ENCODE measurements around the gene PARVA. TPM values are rescaled to one million over a fixed set of nuclear protein-coding genes. Genes with fewer than 3 reads are reported as not detected.

Gene PARVA
- polyA plus RNA-seq, 3 donors, result not detected

DNA sequence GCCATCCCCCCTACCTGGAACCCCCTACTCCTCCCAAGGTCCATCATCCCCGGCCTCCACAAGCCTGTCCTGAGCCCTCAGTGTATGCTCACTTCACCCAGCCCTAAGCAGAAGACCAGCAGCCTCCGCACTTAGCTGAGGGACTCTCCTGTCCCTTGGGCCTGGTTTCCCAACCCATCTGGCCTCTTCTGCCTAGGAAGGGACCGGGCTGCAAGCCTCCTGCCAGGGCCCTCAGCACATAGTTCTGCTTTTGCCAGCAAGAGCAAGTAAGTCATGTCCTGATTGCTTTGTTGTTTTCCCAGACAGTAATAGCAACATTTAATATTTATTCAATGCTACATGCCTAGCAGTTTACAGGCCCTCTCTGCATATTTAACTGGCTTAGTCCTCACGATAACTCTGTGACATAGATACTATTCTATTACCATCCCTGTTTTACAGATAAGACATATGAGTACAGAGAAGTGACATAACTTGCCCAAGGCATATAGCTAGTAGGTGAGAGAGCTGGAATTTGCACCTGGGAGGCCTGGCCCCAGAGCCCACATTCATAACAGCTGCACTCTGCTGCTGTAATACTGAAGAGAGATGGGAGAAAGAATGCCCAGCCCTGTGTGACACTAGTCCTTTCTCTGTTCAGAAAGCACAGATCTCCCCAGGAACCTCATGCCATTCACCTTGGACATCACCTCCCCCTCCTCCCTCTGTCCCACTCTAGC, 139.2 kb downstream of the PARVA start:
- Histone ChIP-seq H3K9me3 (replicated peaks in 1 of 2; ENCODE audit: control insufficient read depth in 1 of 2, insufficient read depth in 1 of 2, low read length in 2 of 2) (no peaks in the 10 kb centered on the region), H3K4me3 (replicated peaks in 1 of 3; ENCODE audit: low read depth in 2 of 3, low read length in 3 of 3) (no peak overlapping the region), H3K27ac (ENCODE audit: low read depth in 1 of 2, low read length in 2 of 2) (no peak overlapping the region), H3K79me2 (ENCODE audit: insufficient read depth, low read length) (no peaks in the 10 kb centered on the region), H3K36me3 (replicated peaks in 1 of 2; ENCODE audit: control insufficient read depth in 1 of 2, insufficient read depth in 2 of 2, low read length in 2 of 2) (no peaks in the 10 kb centered on the region), H4K20me1 (ENCODE audit: insufficient read depth, low read length) (no peaks in the 10 kb centered on the region), H3K27me3 (ENCODE audit: control insufficient read depth in 2 of 2, insufficient read depth in 2 of 2, low read length in 2 of 2) (no peaks in the 10 kb centered on the region), H3K4me1 (ENCODE audit: control insufficient read depth in 1 of 2, insufficient read depth in 2 of 2, low read length in 2 of 2) (no peaks in the 10 kb centered on the region), H3K4me2 (replicated peaks; ENCODE audit: extremely low read depth, low read length, poor library complexity, severe bottlenecking) (no peak overlapping the region), H3K9ac (ENCODE audit: insufficient read depth, low read length, poor library complexity, severe bottlenecking) (no peak overlapping the region), H2AFZ (ENCODE audit: insufficient read depth, low read depth, low read length, poor library complexity, severe bottlenecking) (no peak overlapping the region)
- 89% methylated on average over 3 of the region's 4 CpGs for WGBS (ENCODE audit: insufficient coverage)
- no peak for DNase-seq
- Mint-ChIP-seq H3K27me3 (ENCODE audit: low read depth in 3 of 3) (peaks cover 0 to 5% (median 2%) of the 10 kb centered on the region in 3 donors), H3K4me1 (no peaks in the 10 kb centered on the region), H3K27ac (no peak overlapping the region), H3K9me3 (peaks cover 0 to 2% (median 0%) of the 10 kb centered on the region in 7 donors), H3K36me3 (no peaks in the 10 kb centered on the region), H3K4me3 (no peak overlapping the region)
- TF ChIP-seq CTCF (IDR thresholded peaks at IDR 0.05), result no peak
- intact Hi-C loops (cut with micrococcal nuclease), result no loop called here

GRCh38 chr11:12517306-12517705, 139.9 kb downstream of the PARVA start:
- DNase-seq, result no peak
- no peak overlapping the region for H3K27ac Mint-ChIP-seq
- H3K9me3 Mint-ChIP-seq, result peaks cover 0 to 2% (median 0%) of the 10 kb centered on the region in 7 donors
- H2AFZ ChIP-seq (ENCODE audit: insufficient read depth, low read depth, low read length, poor library complexity, severe bottlenecking), result no peak overlapping the region
- H3K9ac ChIP-seq (ENCODE audit: insufficient read depth, low read length, poor library complexity, severe bottlenecking), result no peak overlapping the region
- H3K4me1 Mint-ChIP-seq, result no peaks in the 10 kb centered on the region
- TF ChIP-seq CTCF (IDR thresholded peaks at IDR 0.05), result no peak
- H3K4me3 ChIP-seq (replicated peaks in 1 of 3; ENCODE audit: low read depth in 2 of 3, low read length in 3 of 3), result no peak overlapping the region
- no peak overlapping the region for H3K4me2 ChIP-seq (replicated peaks; ENCODE audit: extremely low read depth, low read length, poor library complexity, severe bottlenecking)
- no peaks in the 10 kb centered on the region for H3K36me3 Mint-ChIP-seq
- no peak overlapping the region for H3K4me3 Mint-ChIP-seq
- intact Hi-C loops (cut with micrococcal nuclease), result no loop called here
- H4K20me1 ChIP-seq (ENCODE audit: insufficient read depth, low read length), result no peaks in the 10 kb centered on the region
- no peaks in the 10 kb centered on the region for H3K36me3 ChIP-seq (replicated peaks in 1 of 2; ENCODE audit: control insufficient read depth in 1 of 2, insufficient read depth in 2 of 2, low read length in 2 of 2)
- no peaks in the 10 kb centered on the region for H3K9me3 ChIP-seq (replicated peaks in 1 of 2; ENCODE audit: control insufficient read depth in 1 of 2, insufficient read depth in 1 of 2, low read length in 2 of 2)
- WGBS (ENCODE audit: insufficient coverage), result 92% methylated on average over 3 of the region's 4 CpGs
- H3K79me2 ChIP-seq (ENCODE audit: insufficient read depth, low read length), result no peaks in the 10 kb centered on the region
- no peak overlapping the region for H3K27ac ChIP-seq (ENCODE audit: low read depth in 1 of 2, low read length in 2 of 2)
- no peaks in the 10 kb centered on the region for H3K27me3 ChIP-seq (ENCODE audit: control insufficient read depth in 2 of 2, insufficient read depth in 2 of 2, low read length in 2 of 2)
- no peaks in the 10 kb centered on the region for H3K4me1 ChIP-seq (ENCODE audit: control insufficient read depth in 1 of 2, insufficient read depth in 2 of 2, low read length in 2 of 2)
- H3K27me3 Mint-ChIP-seq (ENCODE audit: low read depth in 3 of 3), result peaks cover 0 to 5% (median 0%) of the 10 kb centered on the region in 3 donors
